ENCODE measurements around the gene CLCN7. TPM values are rescaled to one million over a fixed set of nuclear protein-coding genes. Genes with fewer than 3 reads are reported as not detected.
A peak's percentile ranks its signal among the peaks of the same experiment; 100 is the strongest.
"Not testable (repeated sequence)": the region's sequence is repeated elsewhere in the genome, so short reads cannot be mapped to it uniquely, and the experiment has no call there.

CLCN7 gene
- total and polyA plus RNA-seq, 4 experiments from 2014 or later: 18.1 to 111 (median 67.3) TPM

DNA sequence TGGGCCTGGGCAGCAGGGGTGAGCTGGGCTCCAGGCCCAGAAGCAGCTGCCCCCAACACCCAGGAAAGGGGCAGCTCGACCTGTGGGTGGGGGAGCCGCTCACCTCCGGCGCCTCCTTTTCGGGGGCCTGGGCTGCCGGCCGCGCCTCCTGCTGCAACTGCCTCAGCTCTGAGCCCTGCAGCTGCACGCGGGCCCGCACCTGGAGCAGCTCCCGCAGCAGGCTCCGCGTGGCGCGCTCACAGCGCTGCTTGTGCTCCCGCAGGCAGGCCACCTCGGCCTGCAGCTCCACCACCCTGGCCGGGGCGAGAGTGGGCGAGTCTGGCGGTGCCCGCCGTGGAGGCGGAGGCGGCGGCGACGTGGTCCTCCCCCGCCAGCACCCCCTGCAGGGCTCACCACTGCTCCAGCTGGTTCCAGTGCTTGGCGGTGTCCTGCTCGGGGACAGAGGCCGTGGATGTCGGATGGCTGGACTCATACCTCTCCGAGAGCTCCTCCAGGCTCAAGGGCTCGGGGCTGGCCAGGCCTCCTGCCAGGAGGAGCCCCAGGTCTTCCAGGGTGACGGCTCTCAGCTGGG lies 31.3 kb downstream of the CLCN7 start:
- H3K27ac Mint-ChIP-seq: no peak overlapping the region
- no peaks in the 10 kb centered on the region for H3K27me3 Mint-ChIP-seq
- H3K9me3 ChIP-seq (ENCODE audit: control insufficient read depth in 1 of 2, low read length in 2 of 2): no peaks in the 10 kb centered on the region
- no peaks in the 10 kb centered on the region for H3K4me1 Mint-ChIP-seq
- no peaks in the 10 kb centered on the region for H3K27me3 ChIP-seq (ENCODE audit: insufficient read depth, low read length)
- ChIA-PET CTCF (ENCODE audit: partially characterized antibody) (no interaction called here), POLR2A (ENCODE audit: partially characterized antibody) (interaction anchor here (1.4 kb wide), 1 partner anchor 9 kb away, joined by 3 read pairs; no protein-coding TSS in a partner anchor)
- H3K27ac ChIP-seq (ENCODE audit: low read depth, low read length): no peak overlapping the region
- H3K9me3 Mint-ChIP-seq: no peaks in the 10 kb centered on the region
- H3K4me1 ChIP-seq (ENCODE audit: insufficient read depth, low read length): no peaks in the 10 kb centered on the region
- no peaks in the 10 kb centered on the region for H3K36me3 ChIP-seq (ENCODE audit: insufficient read depth, low read length)
- H3K4me3 Mint-ChIP-seq: no peak overlapping the region
- peak in 1 of 5 donors; percentile 4 for DNase-seq
- H3K36me3 Mint-ChIP-seq: peaks cover 0 to 5% of the 10 kb centered on the region in 2 donors
- no peak overlapping the region for H3K4me3 ChIP-seq (ENCODE audit: low read length in 2 of 2)
- intact Hi-C loops (cut with micrococcal nuclease): no loop called here

DNA sequence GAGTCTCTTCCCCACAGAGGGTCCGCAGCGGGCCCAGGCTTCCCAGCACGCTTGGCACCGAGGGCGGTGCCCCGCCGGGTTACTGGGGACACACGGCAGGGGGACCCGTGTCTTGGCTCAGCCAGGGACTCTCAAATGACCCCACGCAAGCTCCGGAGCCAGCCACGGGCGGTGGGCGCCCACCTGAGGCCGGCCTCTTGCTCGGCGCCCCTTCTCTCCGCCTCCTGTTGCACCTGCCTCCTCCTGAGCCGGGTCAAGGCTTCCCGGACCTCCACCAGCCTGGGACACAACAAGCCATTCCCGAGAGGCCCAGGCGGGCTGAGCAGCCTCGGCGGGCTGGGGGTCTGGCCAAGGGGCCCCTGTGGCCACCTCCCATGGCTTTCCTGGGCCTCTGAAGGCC lies 32.1 kb downstream of the CLCN7 start:
- Mint-ChIP-seq H3K4me3 (no peak overlapping the region), H3K27ac (no peak overlapping the region), H3K36me3 (peaks cover 0 to 2% of the 10 kb centered on the region in 2 donors), H3K27me3 (no peaks in the 10 kb centered on the region), H3K9me3 (no peaks in the 10 kb centered on the region), H3K4me1 (no peaks in the 10 kb centered on the region)
- Histone ChIP-seq H3K4me3 (ENCODE audit: low read length in 2 of 2) (no peak overlapping the region), H3K9me3 (ENCODE audit: control insufficient read depth in 1 of 2, low read length in 2 of 2) (no peaks in the 10 kb centered on the region), H3K27me3 (ENCODE audit: insufficient read depth, low read length) (no peaks in the 10 kb centered on the region), H3K4me1 (ENCODE audit: insufficient read depth, low read length) (no peaks in the 10 kb centered on the region), H3K36me3 (ENCODE audit: insufficient read depth, low read length) (no peaks in the 10 kb centered on the region), H3K27ac (ENCODE audit: low read depth, low read length) (no peak overlapping the region)
- intact Hi-C loops (cut with micrococcal nuclease): no loop called here
- ChIA-PET CTCF (ENCODE audit: partially characterized antibody) (no interaction called here), POLR2A (ENCODE audit: partially characterized antibody) (interaction anchor here (1.3 kb wide), 1 partner anchor 26 kb away, joined by 3 read pairs; no protein-coding TSS in a partner anchor)
- DNase-seq: peak in 1 of 5 donors; percentile 12

DNA sequence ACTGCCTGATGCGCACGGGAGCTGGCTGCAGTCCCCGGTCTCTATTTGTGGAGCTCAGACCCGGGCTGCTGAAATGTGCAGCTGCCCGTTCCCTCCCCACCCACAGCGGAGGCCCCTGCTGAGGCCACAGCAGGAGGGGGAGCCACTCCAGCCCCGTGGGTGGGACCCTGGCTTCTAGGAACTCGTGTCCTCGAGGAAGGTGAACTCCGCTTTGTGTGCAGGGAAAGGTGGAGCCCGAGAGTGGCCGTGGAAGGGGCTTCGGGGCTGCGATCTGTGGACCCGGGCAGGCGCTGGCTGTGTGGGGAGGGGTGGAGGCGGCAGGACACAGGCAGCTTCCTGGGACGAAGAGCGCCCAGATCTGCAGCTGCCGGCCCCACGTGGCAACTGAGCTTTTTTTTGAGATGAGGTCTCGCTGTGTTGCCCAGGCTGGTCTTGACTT lies 33.4 kb downstream of the CLCN7 start:
- CTCF ChIA-PET (ENCODE audit: partially characterized antibody): no interaction called here
- H3K4me3 ChIP-seq (ENCODE audit: low read length in 2 of 2): no peak overlapping the region
- DNase-seq: no peak
- intact Hi-C loops (cut with micrococcal nuclease): no loop called here
- Mint-ChIP-seq H3K9me3 (no peaks in the 10 kb centered on the region), H3K27me3 (no peaks in the 10 kb centered on the region), H3K27ac (no peak overlapping the region), H3K4me3 (no peak overlapping the region), H3K36me3 (peaks cover 0 to 2% of the 10 kb centered on the region in 2 donors), H3K4me1 (no peaks in the 10 kb centered on the region)
- no peaks in the 10 kb centered on the region for H3K4me1 ChIP-seq (ENCODE audit: insufficient read depth, low read length)
- no peak overlapping the region for H3K27ac ChIP-seq (ENCODE audit: low read depth, low read length)
- H3K36me3 ChIP-seq (ENCODE audit: insufficient read depth, low read length): no peaks in the 10 kb centered on the region
- POLR2A ChIA-PET (ENCODE audit: partially characterized antibody): no interaction called here
- H3K27me3 ChIP-seq (ENCODE audit: insufficient read depth, low read length): no peaks in the 10 kb centered on the region
- no peaks in the 10 kb centered on the region for H3K9me3 ChIP-seq (ENCODE audit: control insufficient read depth in 1 of 2, low read length in 2 of 2)

DNA sequence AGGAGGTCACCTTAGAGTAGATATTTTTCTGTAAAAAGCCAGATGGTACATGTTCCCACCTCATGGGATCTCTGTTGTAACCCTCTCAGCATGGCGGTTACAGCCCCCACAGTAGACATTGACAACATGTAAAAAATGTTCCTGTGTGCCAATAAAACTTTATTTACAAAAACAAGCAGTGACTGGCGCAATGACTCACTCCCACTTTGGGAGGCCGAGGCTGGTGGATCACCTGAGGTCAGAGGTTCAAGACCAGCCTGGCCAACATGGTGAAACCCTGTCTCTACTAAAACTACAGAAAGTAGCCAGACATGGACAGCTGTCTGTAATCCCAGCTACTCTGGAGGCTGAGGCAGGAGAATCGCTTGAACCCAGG lies 35.1 kb downstream of the CLCN7 start:
- H3K9me3 Mint-ChIP-seq; H3K36me3 ChIP-seq (ENCODE audit: insufficient read depth, low read length); H3K9me3 ChIP-seq (ENCODE audit: control insufficient read depth in 1 of 2, low read length in 2 of 2); H3K27me3 ChIP-seq (ENCODE audit: insufficient read depth, low read length); H3K4me3 Mint-ChIP-seq; POLR2A ChIA-PET (ENCODE audit: partially characterized antibody); H3K27me3 Mint-ChIP-seq; H3K4me1 ChIP-seq (ENCODE audit: insufficient read depth, low read length); DNase-seq; H3K27ac Mint-ChIP-seq; H3K4me3 ChIP-seq (ENCODE audit: low read length in 2 of 2); H3K27ac ChIP-seq (ENCODE audit: low read depth, low read length); CTCF ChIA-PET (ENCODE audit: partially characterized antibody); intact Hi-C loops (cut with micrococcal nuclease); H3K4me1 Mint-ChIP-seq; H3K36me3 Mint-ChIP-seq: not testable (repeated sequence)

DNA sequence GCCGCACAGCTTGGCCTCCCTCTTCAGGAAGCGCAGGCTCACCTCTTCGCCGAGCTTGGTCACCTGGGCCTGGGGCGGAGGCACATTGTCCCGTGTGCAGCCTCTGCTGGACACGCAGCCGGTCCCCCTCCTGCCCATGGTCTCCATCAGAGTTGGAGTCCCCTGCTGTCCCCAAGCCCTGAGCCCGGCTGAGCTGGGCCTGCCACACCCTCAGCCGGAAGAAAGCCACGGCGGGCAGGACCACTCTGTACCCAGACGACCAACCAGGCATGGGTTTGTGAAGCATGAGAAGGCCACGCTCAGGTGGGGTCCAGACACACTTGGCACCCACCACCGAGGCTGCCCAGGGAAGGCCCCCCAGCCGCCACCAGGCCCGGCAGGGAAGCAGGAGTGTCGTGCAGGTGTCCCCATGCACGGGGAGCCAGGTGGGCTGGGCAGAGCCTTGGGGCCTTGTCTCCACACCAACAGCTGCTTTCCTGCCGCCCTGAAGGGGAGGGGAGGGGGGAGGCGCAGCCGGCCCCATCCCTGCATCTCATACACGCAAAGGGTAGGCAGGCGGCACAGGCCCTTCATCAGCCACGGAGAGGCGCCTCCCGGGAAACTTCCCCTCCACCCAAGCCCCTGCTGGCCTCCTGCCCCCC lies 35.6 kb downstream of the CLCN7 start:
- no peak overlapping the region for H3K27ac Mint-ChIP-seq
- H3K4me1 Mint-ChIP-seq: no peaks in the 10 kb centered on the region
- Histone ChIP-seq H3K36me3 (ENCODE audit: insufficient read depth, low read length) (no peaks in the 10 kb centered on the region), H3K4me1 (ENCODE audit: insufficient read depth, low read length) (no peaks in the 10 kb centered on the region), H3K9me3 (ENCODE audit: control insufficient read depth in 1 of 2, low read length in 2 of 2) (no peaks in the 10 kb centered on the region), H3K4me3 (ENCODE audit: low read length in 2 of 2) (no peak overlapping the region), H3K27me3 (ENCODE audit: insufficient read depth, low read length) (no peaks in the 10 kb centered on the region), H3K27ac (ENCODE audit: low read depth, low read length) (no peak overlapping the region)
- H3K9me3 Mint-ChIP-seq: no peaks in the 10 kb centered on the region
- no peak overlapping the region for H3K4me3 Mint-ChIP-seq
- H3K36me3 Mint-ChIP-seq: no peaks in the 10 kb centered on the region
- ChIA-PET CTCF (ENCODE audit: partially characterized antibody) (no interaction called here), POLR2A (ENCODE audit: partially characterized antibody) (no interaction called here)
- intact Hi-C loops (cut with micrococcal nuclease): no loop called here
- DNase-seq: no peak
- no peaks in the 10 kb centered on the region for H3K27me3 Mint-ChIP-seq

DNA sequence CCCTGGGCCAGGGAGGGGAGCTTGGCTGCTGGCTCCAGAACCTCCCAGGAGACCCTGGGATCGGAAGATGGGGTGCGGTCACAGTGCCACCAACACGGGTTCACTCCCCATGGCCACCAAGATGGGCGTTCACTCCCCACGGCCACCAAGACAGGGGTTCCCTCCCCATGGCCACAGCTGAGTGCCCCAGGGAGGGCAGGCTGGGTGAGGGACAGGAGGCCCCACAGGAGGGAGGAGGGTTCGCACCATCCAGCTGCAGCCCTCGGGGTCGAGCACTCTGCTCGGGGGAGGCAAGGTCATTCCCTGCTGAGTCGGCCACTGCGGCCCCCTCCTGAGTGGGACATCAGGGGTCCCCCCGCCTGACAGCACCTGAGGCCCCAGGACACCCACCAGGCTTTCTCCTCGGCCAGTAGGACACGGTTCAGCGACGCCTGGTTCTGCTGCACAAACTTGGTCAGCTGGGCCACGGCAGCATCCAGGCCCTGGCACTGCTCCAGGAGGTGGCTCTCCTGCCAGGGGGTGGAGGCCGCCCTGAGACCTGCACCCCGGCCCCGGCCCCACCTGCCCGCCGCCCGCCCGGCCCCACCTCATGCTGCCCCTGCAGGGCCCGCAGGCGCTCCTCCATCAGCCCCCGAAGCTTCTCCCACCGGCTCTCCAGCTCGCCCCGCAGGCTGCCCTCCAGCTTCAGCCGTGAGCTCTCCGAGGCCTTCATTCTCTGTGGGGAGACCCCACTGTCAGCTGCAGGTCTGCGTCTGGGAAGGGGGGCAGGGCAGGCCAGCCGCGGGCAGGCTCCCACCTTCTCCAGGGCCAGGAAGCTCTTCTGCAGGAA lies 36.4 kb downstream of the CLCN7 start:
- no peak overlapping the region for H3K27ac ChIP-seq (ENCODE audit: low read depth, low read length)
- Mint-ChIP-seq H3K9me3 (no peaks in the 10 kb centered on the region), H3K27ac (no peak overlapping the region), H3K36me3 (no peaks in the 10 kb centered on the region), H3K4me3 (no peak overlapping the region), H3K27me3 (no peaks in the 10 kb centered on the region), H3K4me1 (no peaks in the 10 kb centered on the region)
- intact Hi-C loops (cut with micrococcal nuclease): no loop called here
- no peaks in the 10 kb centered on the region for H3K4me1 ChIP-seq (ENCODE audit: insufficient read depth, low read length)
- DNase-seq: peak in 1 of 5 donors; percentile 15
- CTCF ChIA-PET (ENCODE audit: partially characterized antibody): no interaction called here
- POLR2A ChIA-PET (ENCODE audit: partially characterized antibody): no interaction called here
- no peak overlapping the region for H3K4me3 ChIP-seq (ENCODE audit: low read length in 2 of 2)
- no peaks in the 10 kb centered on the region for H3K36me3 ChIP-seq (ENCODE audit: insufficient read depth, low read length)
- H3K9me3 ChIP-seq (ENCODE audit: control insufficient read depth in 1 of 2, low read length in 2 of 2): no peaks in the 10 kb centered on the region
- H3K27me3 ChIP-seq (ENCODE audit: insufficient read depth, low read length): no peaks in the 10 kb centered on the region

DNA sequence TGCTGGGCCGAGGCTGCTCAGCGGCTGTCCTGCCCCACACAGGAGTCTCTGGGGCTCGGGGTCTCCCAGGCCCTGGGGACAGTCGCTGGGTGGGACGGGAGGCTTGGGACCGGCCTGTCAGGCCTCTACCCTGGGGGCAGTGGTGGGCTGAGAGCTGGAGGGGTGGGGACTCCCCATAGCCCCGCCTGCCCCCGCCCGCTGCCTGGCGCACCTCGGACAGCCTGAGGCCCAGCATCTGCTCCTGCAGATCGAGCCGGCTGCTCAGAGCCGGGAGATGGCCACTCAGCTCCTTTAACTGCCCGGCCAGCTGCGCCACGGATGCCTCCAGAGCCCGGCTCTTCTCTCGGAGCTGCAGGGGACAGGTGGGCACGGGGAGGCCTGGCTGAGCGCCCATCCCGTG lies 37.2 kb downstream of the CLCN7 start:
- ChIA-PET POLR2A (ENCODE audit: partially characterized antibody) (no interaction called here), CTCF (ENCODE audit: partially characterized antibody) (no interaction called here)
- H3K4me3 ChIP-seq (ENCODE audit: low read length in 2 of 2): no peak overlapping the region
- H3K9me3 ChIP-seq (ENCODE audit: control insufficient read depth in 1 of 2, low read length in 2 of 2): no peaks in the 10 kb centered on the region
- no peaks in the 10 kb centered on the region for H3K36me3 Mint-ChIP-seq
- H3K27me3 ChIP-seq (ENCODE audit: insufficient read depth, low read length): no peaks in the 10 kb centered on the region
- no peaks in the 10 kb centered on the region for H3K4me1 Mint-ChIP-seq
- H3K27me3 Mint-ChIP-seq: no peaks in the 10 kb centered on the region
- intact Hi-C loops (cut with micrococcal nuclease): no loop called here
- H3K4me3 Mint-ChIP-seq: no peak overlapping the region
- H3K27ac ChIP-seq (ENCODE audit: low read depth, low read length): no peak overlapping the region
- DNase-seq: no peak
- no peaks in the 10 kb centered on the region for H3K4me1 ChIP-seq (ENCODE audit: insufficient read depth, low read length)
- H3K9me3 Mint-ChIP-seq: no peaks in the 10 kb centered on the region
- no peak overlapping the region for H3K27ac Mint-ChIP-seq
- H3K36me3 ChIP-seq (ENCODE audit: insufficient read depth, low read length): no peaks in the 10 kb centered on the region
